Transverse colon (tissue), 4 donors: ENCODE results near the gene LIPT2. TPM values are rescaled to one million over a fixed set of nuclear protein-coding genes. Genes with fewer than 3 reads are reported as not detected.

ENCODE experiments used
- DNase-seq: peaks from one replicate; pipeline ENCODE4 v3.0.0-alpha.2; 2019
- H3K27ac ChIP-seq, 4 donors: fragments of 200-600 bp; sonication (generic); 2 replicates each; pipeline ENCODE4 v1.5.1; 2016 to 2018; ENCODE audit warnings: inconsistent platforms in 4 of 4
- H3K27me3 ChIP-seq: fragments of 200-600 bp; sonication (generic); 2 replicates; pipeline ENCODE4 v1.5.1; 2017; ENCODE audit warnings: inconsistent platforms
- H3K36me3 ChIP-seq, 4 donors: fragments of 200-600 bp; sonication (generic); 2 replicates each; pipeline ENCODE4 v1.5.1; 2017 to 2019; ENCODE audit warnings: inconsistent platforms in 4 of 4
- H3K4me1 ChIP-seq, 4 donors: fragments of 200-600 bp; sonication (generic); 2 replicates each; pipeline ENCODE4 v1.5.1; 2017 to 2020; ENCODE audit warnings: inconsistent platforms in 4 of 4
- H3K4me3 ChIP-seq, 4 donors: fragments of 200-600 bp; sonication (generic); 1 replicate in 1 of 4; 2 replicates in 3 of 4; pipeline versions ENCODE4 v1.5.1 to v1.6.1; 2017 to 2019; ENCODE audit warnings: inconsistent platforms in 4 of 4
- H3K9me3 ChIP-seq, 2 donors: fragments of 200-600 bp; sonication (generic); 2 replicates each; pipeline ENCODE4 v1.5.1; 2017 to 2019; ENCODE audit warnings: inconsistent platforms in 2 of 2
- EP300 ChIP-seq: sonication (generic); formaldehyde crosslinking; IDR thresholded peaks from one replicate; pipeline ENCODE4 v1.6.1; 2017; ENCODE audit warnings: antibody characterized with exemption, low read depth
- POLR2A ChIP-seq: fragments of 450-650 bp; IDR thresholded peaks from one replicate; pipeline ENCODE4 v1.6.1; 2016; ENCODE audit warnings: antibody characterized with exemption, mild to moderate bottlenecking, moderate library complexity
- POLR2AphosphoS5 ChIP-seq, 3 donors: sonication (generic); formaldehyde crosslinking; IDR thresholded peaks; one replicate each; pipeline ENCODE4 v1.6.1; 2016; ENCODE audit warnings: antibody characterized with exemption in 3 of 3
- WGBS, 2 donors: methylation state at CpG; one replicate each; pipeline ENCODE4 v1.1.5; 2018; ENCODE audit warnings: low coverage in 1 of 2; 5-methylcytosine and 5-hydroxymethylcytosine counted together
- in situ Hi-C, 4 donors: fragments of 200-750 bp; cut with MboI; loops; one replicate each; pipeline versions ENCODE4 v1.15.0 to v1.15.1; 2017; ENCODE audit warnings: low sequenced_read_pairs in 3 of 4, low pct_ligation_motif_present in 1 of 4, low pct_unique_long_range_greater_than_20kb in 1 of 4
- intact Hi-C: fragments of 100-400 bp; cut with DNase I; formaldehyde crosslinking; loops from one replicate; pipeline ENCODE4 v1.15.1; 2023; ENCODE audit warnings: low total_unique reads
- total RNA-seq, 4 donors: library from RNA; depleted of rRNA; stranded (reverse); fragments of >200 nt; gene quantifications; one replicate each; pipeline ENCODE4 v1.1.0, GENCODE V29; 2016
- TF ChIP-seq, protein P1 (sequence below), 5 experiments: fragments of 200-600 bp in 3 of 5; fragments of 450-650 bp in 2 of 5; sonication (generic) in 3 of 5; IDR thresholded peaks; 1 replicate in 2 of 5; 2 replicates in 3 of 5; pipeline ENCODE4 v1.5.1; 2016 to 2017; ENCODE audit warnings: antibody characterized with exemption in 5 of 5, inconsistent platforms in 3 of 5, mild to moderate bottlenecking in 2 of 5, moderate library complexity in 1 of 5

The LIPT2 gene
- total RNA-seq, 4 donors from 2014 or later = 4.1 to 11.6 (median 5.8) TPM

DNA sequence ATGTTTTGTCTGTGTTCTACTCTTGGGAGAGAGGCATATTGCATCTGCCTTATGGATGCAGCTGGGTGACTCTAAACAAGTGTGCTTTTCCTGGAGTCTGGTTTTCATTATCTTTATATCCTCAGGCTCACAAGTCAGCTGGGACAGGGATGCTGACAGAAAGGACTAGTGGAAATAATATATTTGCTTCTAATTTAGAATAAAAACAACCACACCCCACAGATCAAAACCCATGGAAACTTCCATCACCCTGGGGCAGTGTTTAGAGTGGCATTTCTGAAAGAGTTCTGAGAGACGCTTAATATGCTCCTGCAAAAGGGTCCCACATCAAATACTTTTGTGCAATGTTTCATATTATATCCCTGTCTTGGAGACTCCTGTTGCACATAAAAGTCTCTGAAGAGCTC is 47.0 kb downstream of the LIPT2 start:
- peaks cover 16 to 35% (median 32%) of the 10 kb centered on the region in 4 donors for H3K4me1 ChIP-seq
- no peaks in the 10 kb centered on the region for H3K9me3 ChIP-seq
- intact Hi-C loops = no loop called here
- DNase-seq = no peak
- in situ Hi-C loops = loop anchor here (5.0 to 10.0 kb wide), 5 partner anchors 52 to 194 kb away; partner anchors contain the start of gene PGM2L1 (in 1 of the 4)
- no peak overlapping the region for H3K27ac ChIP-seq
- H3K27me3 ChIP-seq = no peaks in the 10 kb centered on the region
- no peak for TF ChIP-seq EP300
- TF ChIP-seq, protein P1, sequence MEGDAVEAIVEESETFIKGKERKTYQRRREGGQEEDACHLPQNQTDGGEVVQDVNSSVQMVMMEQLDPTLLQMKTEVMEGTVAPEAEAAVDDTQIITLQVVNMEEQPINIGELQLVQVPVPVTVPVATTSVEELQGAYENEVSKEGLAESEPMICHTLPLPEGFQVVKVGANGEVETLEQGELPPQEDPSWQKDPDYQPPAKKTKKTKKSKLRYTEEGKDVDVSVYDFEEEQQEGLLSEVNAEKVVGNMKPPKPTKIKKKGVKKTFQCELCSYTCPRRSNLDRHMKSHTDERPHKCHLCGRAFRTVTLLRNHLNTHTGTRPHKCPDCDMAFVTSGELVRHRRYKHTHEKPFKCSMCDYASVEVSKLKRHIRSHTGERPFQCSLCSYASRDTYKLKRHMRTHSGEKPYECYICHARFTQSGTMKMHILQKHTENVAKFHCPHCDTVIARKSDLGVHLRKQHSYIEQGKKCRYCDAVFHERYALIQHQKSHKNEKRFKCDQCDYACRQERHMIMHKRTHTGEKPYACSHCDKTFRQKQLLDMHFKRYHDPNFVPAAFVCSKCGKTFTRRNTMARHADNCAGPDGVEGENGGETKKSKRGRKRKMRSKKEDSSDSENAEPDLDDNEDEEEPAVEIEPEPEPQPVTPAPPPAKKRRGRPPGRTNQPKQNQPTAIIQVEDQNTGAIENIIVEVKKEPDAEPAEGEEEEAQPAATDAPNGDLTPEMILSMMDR (IDR thresholded peaks at IDR 0.05) = no peak
- TF ChIP-seq POLR2AphosphoS5 (IDR thresholded peaks at IDR 0.05) = no peak
- no peak for TF ChIP-seq POLR2A
- H3K4me3 ChIP-seq = no peak overlapping the region
- no peaks in the 10 kb centered on the region for H3K36me3 ChIP-seq
- 86 to 100% methylated on average over 1 of the region's 1 CpG for WGBS, 2 donors

DNA sequence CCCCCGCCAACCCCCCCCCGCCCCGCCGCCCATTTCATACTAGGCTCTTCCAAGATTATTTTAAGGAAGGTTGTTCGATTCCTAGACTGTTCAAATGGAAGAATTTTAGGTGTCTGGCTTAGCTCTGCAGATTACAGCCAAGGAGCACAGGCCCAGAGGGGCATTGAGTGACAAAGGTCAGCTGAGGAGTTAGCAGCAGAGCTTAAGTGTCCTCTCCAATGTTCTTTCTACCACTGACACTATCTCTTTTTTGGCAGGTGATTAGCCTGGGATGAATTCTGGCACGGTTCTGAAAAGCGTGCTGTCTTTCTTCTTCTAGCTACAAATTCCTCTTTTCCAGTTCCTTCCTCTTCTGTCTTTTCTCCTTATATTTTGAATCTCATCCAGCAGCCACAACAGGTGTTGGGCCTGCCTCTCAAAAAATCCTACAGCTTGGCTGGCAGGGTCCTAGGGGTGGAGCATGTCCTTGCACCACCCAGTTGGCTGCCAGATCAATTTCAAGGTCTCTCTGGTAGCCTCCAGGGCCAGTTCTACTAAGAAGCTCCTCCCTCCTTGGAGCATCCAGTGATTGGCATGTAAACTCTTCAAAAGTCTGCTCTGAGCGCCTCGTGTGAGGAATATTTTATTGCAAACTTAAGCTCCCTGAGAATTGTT is 49.2 kb downstream of the LIPT2 start:
- H3K36me3 ChIP-seq = no peaks in the 10 kb centered on the region
- H3K27me3 ChIP-seq = no peaks in the 10 kb centered on the region
- H3K27ac ChIP-seq = peak overlapping the region in 3 of 4 donors; percentile 13 to 78 (median 77)
- intact Hi-C loops (no loop called here), in situ Hi-C loops (loop anchor here in 2 of 4 donors (10.0 kb wide), 3 partner anchors 49 to 189 kb away; partner anchors contain the start of gene PGM2L1 (in 1 of the 2))
- peaks cover 16 to 35% (median 32%) of the 10 kb centered on the region in 4 donors for H3K4me1 ChIP-seq
- TF ChIP-seq, protein P1 (IDR thresholded peaks at IDR 0.05) = no peak
- TF ChIP-seq POLR2A (no peak), EP300 (no peak), POLR2AphosphoS5 (IDR thresholded peaks at IDR 0.05) (no peak)
- H3K9me3 ChIP-seq = no peaks in the 10 kb centered on the region
- H3K4me3 ChIP-seq = no peak overlapping the region
- DNase-seq = no peak
- WGBS, 2 donors = 56 to 70% methylated on average over 5 to 9 of the region's 9 CpGs

DNA sequence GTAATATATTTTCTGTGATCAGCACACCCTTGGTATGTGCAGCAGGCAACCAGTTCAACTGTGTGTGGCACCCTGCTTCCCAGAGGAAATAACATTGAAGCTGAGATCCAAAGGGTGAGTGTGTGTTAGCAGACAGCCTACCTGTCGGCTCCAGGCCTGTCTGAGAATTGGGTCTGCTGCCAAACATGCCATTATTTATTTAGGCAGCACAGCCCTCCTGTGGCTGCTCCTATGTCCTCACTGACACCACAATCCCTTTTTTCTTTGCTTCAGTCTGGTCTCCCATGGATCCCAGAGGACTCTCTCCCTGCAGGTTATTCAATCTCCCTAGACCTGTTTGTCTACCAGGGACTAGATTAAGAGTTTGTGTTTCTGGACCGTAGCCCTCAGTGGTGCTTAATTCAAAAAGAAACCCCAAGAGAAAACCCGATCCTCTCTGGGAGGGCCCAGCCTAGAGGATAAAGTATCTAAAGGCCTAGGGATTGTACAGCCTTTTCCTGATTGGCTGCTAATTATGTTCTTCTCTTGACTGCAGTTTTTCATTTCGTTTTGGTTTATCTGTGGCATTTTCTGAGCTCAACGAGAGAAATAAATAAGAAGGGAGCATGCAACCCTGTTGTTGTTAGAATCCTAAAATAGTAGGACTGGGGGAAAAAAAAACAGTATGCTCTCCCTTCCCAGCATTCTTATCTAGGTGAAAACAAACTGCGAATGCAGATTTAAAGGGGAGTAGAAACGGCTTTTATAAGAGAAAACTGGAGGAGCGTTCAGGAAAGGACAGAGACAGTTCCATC is 50.3 kb downstream of the LIPT2 start:
- TF ChIP-seq POLR2A = no peak
- TF ChIP-seq POLR2AphosphoS5 (IDR thresholded peaks at IDR 0.05) = no peak
- TF ChIP-seq, protein P1 (IDR thresholded peaks at IDR 0.05) = peak in 3 of 5 experiments; percentile 15 to 34 (median 24)
- TF ChIP-seq EP300 = no peak
- peak; percentile 55 for DNase-seq
- H3K27ac ChIP-seq = peak overlapping the region; percentile 74 to 78 (median 77)
- peaks cover 16 to 32% (median 31%) of the 10 kb centered on the region in 4 donors for H3K4me1 ChIP-seq
- H3K36me3 ChIP-seq = no peaks in the 10 kb centered on the region
- in situ Hi-C loops (loop anchor here in 2 of 4 donors (10.0 kb wide), 3 partner anchors 48 to 188 kb away; partner anchors contain the start of gene PGM2L1 (in 1 of the 2)), intact Hi-C loops (no loop called here)
- H3K9me3 ChIP-seq = no peaks in the 10 kb centered on the region
- H3K27me3 ChIP-seq = no peaks in the 10 kb centered on the region
- H3K4me3 ChIP-seq = no peak overlapping the region
- WGBS, 2 donors = 35 to 44% methylated on average over 7 to 8 of the region's 8 CpGs

DNA sequence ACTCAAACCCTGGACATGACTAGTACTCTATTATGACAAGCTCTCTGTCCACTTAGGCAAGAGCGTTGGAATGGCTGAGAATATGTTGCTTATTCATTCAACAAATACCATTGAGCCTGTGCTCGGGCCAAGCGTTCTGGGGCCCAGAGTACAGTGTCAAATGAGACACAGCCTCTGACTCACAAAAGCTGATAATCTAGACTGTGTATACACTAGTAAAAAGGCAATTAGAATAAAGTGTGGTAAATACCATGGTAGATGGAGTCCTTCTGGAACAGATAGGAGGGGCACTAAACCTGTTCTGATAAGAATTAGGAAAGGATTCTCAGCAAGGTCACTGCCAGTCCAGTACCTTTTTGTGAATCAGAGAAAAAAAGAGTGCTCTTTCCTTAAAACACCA is 50.9 kb downstream of the LIPT2 start:
- Histone ChIP-seq H3K4me1 (peaks cover 16 to 37% (median 33%) of the 10 kb centered on the region in 4 donors), H3K27me3 (no peaks in the 10 kb centered on the region), H3K27ac (peak overlapping the region; percentile 74 to 78 (median 77)), H3K9me3 (no peaks in the 10 kb centered on the region), H3K4me3 (no peak overlapping the region), H3K36me3 (no peaks in the 10 kb centered on the region)
- no peak for TF ChIP-seq EP300
- TF ChIP-seq, protein P1 (IDR thresholded peaks at IDR 0.05) = no peak
- no peak for TF ChIP-seq POLR2A
- peak in 2 of 3 donors; percentile 8 to 23 for TF ChIP-seq POLR2AphosphoS5 (IDR thresholded peaks at IDR 0.05)
- intact Hi-C loops = no loop called here
- no peak for DNase-seq
- WGBS, 2 donors = 23 to 44% methylated on average over 2 to 3 of the region's 3 CpGs
- in situ Hi-C loops = loop anchor here in 2 of 4 donors (10.0 kb wide), 3 partner anchors 48 to 188 kb away; partner anchors contain the start of gene PGM2L1 (in 1 of the 2)
